CD1c-positive myeloid dendritic cell (primary cell): ENCODE data around the gene SLC29A4.
"Not testable (repeated sequence)": the region's sequence is repeated elsewhere in the genome, so short reads cannot be mapped to it uniquely, and the experiment has no call there.

ENCODE experiments used
- DNase-seq: peaks from one replicate; pipeline ENCODE4 v3.0.0-alpha.2; 2016; ENCODE audit errors: extremely low spot score

SLC29A4 gene

DNA sequence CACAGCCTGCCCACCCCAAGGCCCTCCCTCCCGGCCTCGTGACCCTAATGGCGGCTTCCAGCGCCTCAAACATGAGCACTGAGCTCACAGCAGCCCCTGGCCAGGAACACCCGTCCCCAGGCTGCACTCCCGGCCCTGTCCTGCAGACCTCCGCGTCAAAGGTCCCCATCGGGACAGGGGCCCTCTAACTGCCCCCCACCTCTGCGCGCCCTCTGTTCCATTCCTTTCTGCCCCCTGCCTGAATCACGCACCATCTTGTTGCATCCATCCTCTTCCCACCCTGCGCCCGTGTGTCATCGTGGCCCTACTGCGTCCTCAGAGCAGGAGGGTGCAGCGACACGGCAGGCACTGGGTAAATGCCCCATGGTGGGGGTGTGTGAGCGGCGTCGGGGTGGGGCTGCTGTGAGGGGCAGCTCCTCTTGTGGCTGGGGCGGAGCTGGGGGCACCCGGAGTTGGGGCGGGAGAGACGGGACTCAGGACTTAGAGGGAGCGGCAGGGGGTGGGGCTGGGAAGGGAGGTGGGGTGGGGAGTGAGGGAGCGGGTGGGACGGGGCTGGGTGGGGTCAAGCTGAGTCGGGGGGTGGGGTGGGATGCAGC lies 13.4 kb downstream of the SLC29A4 start:
- no peak for DNase-seq

GRCh38 chr7:5296611-5297226 lies 14.0 kb downstream of the SLC29A4 start:
- DNase-seq: peak; percentile 51

DNA sequence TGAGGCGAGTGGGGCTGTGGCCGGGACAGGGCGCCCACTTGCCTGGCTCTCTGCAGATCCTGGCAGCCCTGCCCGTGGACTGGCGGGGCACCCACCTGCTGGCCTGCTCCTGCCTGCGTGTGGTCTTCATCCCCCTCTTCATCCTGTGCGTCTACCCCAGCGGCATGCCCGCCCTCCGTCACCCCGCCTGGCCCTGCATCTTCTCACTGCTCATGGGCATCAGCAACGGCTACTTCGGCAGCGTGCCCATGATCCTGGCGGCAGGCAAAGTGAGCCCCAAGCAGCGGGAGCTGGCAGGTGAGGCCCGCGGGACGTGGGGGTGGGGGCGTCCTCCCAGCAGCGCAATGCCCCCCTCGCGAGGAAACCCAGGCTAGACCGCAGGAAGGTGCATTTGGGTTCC lies 17.6 kb downstream of the SLC29A4 start:
- DNase-seq: no peak

DNA sequence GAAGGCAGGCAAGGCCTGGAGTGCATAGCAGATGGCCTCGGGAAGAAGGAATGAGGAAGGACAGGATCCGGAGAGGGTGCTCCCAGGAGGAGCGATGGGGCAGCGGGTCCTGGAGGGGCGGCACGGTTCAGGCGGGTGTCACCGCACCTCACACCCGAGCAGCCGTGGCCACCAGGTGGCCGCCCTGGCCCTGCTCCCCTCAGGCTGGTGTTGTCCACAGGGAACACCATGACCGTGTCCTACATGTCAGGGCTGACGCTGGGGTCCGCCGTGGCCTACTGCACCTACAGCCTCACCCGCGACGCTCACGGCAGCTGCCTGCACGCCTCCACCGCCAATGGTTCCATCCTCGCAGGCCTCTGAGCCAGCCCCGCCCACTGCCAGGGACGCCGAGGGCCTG lies 19.8 kb downstream of the SLC29A4 start:
- no peak for DNase-seq

DNA sequence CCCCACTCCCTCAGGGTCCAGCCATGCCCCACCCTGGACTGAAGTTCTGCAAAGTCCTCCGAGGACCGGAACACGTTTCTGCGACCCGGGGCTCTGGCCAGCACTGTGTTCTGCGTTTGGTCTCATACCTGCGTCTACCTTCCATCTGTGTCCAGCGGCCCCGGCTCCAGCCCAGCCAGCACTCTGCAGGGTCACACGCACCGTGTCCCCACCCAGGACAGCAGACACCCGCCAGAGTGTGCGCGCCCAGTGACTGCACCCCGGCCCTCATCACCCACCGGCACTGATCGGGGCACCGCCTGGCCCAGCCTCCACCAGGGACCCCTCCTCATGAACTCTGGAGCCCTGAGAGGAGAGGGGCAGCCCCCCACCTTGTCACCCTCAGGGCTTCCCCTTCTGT lies 20.3 kb downstream of the SLC29A4 start:
- DNase-seq: no peak

DNA sequence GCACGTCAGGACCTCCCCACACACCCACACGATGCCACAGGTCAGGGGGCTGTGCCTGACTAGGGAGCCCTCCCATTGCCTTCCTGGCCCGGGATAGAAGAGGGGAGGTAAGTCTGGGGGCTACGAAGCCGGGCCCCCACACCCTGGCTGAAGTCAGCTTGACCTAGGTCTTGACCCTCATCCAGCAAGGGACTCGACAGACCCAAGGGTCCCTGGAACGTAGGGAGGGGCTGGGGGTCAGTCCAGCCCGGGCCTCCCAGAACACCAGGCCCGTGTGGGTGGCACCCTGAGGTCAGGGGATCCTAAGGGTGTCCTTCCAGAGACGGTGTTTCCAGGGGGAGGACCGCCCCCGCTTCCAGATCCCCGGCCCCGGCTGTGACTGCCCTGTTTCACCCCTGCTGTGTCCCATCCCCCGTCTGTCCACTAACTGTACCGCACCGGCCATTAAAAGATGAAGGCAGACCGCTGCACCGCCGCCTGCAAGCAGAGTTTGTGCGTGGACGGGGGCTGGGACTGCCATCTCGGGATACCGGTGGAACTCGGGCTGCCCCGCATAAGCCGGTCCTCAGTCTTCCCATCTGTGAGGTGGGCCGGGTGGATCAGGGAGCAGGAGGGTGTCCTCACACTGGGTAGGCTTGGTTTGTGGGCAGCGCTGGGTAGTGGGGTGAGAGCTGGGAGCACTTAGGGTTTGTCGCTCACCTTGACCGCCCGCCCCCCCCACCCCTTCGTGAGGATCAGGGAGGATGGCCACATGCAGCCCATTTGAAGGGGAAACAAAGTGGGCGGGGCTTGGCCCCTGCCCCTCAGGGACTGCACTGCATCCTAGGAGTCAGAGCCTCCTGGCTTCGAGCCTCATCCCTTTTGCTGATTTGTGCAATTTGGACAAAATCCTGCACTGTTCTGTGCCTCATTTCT lies 21.1 kb downstream of the SLC29A4 start:
- no peak for DNase-seq

DNA sequence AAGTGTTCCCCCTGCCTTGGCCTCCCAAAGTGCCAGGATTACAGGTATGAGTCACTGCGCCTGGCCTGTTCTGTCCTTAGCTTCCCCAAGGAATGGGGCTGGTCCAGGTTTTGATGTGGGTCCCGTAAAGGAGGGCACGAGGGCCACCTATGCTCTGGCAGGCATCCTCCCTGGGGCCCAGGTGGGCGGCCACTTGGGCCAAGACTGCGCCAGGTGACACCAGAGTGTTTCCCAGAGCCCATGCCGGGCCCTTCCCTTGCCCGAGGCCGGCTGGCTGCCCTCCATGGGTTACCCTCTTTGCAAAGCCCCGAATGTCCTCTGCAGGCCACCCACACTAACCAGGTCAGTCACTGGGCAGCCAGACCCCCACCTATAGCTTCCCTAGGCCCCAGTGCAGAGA lies 22.3 kb downstream of the SLC29A4 start:
- not testable (repeated sequence) for DNase-seq

GRCh38 chr7:5307221-5308142 lies 24.7 kb downstream of the SLC29A4 start:
- DNase-seq: not testable (repeated sequence)

DNA sequence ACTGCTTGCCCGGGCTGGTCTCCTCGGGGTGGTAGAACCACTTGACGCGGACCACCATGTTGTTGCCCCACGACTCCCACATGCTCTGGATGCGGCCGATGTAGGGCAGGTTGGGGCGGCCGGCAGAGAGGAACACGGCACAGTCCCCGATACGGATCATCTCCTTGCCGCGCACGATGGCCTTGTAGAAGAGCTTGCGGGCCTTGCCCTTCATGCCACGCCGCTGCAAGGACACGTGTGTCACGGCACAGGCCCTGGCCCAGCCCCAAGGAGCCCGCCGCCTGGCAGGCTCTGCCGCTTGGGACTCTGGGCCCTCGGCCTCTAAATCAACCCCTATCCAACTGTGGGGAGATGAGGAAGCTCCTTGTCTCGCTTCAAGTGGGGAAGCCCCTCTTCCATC lies 26.4 kb downstream of the SLC29A4 start:
- no peak for DNase-seq

DNA sequence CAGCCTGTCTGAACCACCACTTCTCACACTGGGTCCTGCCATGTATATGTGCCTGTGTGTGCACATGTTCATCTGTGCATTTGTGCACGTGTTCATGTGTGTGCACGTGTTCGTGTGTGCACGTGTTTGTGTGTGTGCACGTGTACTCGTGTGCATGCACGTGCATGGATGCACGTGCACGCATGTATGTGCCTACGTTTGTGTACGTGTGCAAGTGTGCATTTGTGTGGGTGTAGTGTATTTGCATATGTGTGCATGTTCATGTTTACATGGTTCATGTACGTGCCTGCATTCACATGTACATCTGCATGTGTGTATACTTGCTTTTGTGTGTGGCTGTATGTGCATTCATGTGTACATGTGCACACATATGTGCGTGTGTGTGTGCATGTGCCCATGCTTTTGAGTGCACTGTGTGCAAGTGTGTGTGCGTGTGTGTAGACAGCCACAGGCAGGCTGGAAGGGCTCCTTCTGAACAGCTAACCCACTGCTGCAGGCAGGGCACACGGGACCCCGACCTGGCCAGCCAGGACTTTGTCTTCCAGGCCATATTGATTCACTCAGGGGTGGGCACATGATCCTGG lies 28.2 kb downstream of the SLC29A4 start:
- no peak for DNase-seq

- DNase-seq: not testable (repeated sequence)
These were observed 29.7 kb downstream of the SLC29A4 start for GRCh38 chr7:5312276-5313070.

GRCh38 chr7:5313076-5313885 lies 30.5 kb downstream of the SLC29A4 start:
- DNase-seq: not testable (repeated sequence)

GRCh38 chr7:5314864-5315263 lies 32.1 kb downstream of the SLC29A4 start:
- DNase-seq: no peak

- no peak for DNase-seq
These were observed 33.0 kb downstream of the SLC29A4 start for GRCh38 chr7:5315761-5316160.

DNA sequence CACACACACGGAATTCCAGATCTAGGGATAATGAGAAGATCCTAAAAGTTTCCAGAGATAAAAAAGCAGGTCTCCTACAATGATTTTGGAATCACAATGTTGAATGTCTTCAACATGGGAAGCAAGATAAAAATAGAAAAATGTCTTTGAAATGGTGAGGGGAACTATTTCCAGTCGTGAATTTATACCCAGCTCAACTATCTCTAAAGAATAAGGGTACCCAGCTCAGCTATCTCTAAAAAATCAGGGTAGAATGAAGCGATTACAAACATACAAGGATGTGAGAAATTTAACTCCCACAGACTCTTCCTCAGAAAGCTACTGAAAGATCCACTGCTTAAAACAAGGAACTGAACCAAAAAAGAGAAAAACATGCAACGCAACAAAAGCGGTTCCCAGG lies 35.9 kb downstream of the SLC29A4 start:
- DNase-seq: peak; percentile 76

DNA sequence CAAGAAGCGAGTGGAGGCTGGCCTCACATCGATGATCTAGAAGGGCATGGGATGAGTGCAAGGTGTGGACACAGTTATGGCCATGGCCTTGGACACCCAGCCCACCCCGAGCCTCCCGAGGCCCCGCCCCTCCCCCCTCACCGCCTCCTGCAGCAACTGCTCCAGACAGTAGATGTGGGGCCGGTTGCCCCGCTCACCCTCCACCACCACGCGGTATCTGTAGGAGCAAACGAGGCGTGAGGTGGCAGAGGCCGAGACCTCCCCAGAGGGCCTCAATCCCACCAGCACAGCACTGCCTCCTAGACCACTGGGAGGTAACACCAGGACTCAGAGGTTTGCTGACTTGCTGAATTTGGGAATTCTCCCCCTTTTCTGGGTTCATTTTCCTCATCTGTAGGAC lies 37.6 kb downstream of the SLC29A4 start:
- no peak for DNase-seq

DNA sequence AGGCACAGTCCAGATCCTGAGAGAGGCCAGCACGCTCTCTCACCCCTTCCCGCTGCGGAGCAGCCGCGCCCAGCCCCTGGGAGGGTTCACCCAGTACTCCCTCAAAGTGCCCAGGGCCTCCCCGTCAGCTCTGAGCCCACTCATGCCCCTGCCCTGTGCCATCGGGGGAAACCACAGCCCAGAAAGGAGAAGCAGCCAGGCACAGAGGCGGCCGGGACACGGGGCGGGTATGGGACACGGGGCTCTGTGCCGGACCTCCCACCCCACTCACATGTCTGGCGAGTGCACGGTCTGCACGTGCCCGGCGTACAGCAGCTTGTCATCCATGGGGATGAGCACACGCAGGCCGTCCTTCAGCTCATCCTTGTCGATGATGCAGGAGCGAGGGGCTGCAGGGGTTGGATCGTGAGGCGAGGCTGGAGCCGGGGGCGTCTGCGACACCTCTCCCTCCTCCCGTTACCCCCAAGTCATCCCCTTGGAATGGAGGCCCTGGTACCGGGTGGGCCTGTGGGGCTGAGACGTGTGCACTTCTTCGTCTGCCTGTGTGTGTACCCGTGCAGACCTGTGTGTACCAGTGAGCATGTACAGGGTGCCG lies 38.2 kb downstream of the SLC29A4 start:
- no peak for DNase-seq

- no peak for DNase-seq
These were observed 40.1 kb downstream of the SLC29A4 start for GRCh38 chr7:5322621-5323410.
